ENCODE measurements around the gene CAMTA1.

DNA sequence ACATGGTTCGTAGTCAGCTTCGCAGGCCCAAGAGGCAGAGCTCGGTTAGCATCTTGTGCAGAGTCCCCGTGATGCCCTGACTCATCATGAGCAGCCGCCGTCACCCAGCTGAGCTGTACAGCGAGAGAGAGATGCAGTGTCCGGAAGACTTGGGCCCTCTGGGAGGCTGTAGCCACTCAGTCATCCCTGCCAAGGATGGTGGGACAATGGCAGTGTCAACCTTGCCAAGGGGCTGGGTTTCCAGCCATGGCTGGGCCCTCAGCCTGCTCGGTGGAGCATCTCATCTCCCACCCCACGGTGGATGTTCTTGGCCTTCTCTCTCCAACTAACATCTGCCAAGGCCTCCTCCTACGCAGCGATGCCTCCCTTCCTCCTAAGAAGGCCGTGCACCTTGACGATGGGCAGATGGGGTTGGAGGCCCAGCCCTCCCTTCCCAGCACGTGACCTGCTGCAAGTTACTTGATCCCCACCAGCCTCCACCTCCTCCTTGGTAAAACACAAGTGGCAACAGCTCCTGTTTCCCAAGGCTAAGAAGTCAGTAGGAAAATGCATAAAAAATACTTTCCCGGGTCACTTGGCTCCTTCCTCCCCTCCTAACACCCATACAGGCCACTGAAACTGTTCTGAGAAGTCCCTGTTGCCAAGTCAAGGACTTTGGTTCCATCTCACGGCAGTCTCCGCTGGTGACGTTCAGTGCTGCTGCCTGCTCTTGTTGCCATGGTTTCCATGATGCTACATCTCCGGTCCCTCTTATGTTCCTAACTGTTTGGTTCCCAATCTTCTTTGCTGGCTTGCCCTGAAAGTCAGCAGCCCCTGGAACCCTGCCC lies 601.2 kb downstream of the CAMTA1 start:
- TF ChIP-seq, protein P1, sequence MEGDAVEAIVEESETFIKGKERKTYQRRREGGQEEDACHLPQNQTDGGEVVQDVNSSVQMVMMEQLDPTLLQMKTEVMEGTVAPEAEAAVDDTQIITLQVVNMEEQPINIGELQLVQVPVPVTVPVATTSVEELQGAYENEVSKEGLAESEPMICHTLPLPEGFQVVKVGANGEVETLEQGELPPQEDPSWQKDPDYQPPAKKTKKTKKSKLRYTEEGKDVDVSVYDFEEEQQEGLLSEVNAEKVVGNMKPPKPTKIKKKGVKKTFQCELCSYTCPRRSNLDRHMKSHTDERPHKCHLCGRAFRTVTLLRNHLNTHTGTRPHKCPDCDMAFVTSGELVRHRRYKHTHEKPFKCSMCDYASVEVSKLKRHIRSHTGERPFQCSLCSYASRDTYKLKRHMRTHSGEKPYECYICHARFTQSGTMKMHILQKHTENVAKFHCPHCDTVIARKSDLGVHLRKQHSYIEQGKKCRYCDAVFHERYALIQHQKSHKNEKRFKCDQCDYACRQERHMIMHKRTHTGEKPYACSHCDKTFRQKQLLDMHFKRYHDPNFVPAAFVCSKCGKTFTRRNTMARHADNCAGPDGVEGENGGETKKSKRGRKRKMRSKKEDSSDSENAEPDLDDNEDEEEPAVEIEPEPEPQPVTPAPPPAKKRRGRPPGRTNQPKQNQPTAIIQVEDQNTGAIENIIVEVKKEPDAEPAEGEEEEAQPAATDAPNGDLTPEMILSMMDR (IDR thresholded peaks at IDR 0.05) = no peak
- TF ChIP-seq POLR2A (IDR thresholded peaks at IDR 0.05) (no peak), EP300 (IDR thresholded peaks at IDR 0.05) (no peak)

Measured in upper lobe of left lung (tissue), 4 donors.